Peyer's patch (tissue), 4 donors: ENCODE results near the gene PAQR6. TPM values are rescaled to one million over a fixed set of nuclear protein-coding genes. Genes with fewer than 3 reads are reported as not detected.

Source experiments
- DNase-seq, 3 donors: peaks; one replicate each; pipeline ENCODE4 v3.0.0-alpha.2; 2017 to 2019
- H3K27ac ChIP-seq, 4 donors: fragments of 200-600 bp; sonication (generic); one replicate each; pipeline ENCODE4 v1.5.1; 2016 to 2019
- H3K27me3 ChIP-seq, 2 donors: fragments of 200-600 bp; sonication (generic); one replicate each; pipeline ENCODE4 v1.5.1; 2019
- H3K36me3 ChIP-seq, 3 donors: fragments of 200-600 bp; sonication (generic); one replicate each; pipeline ENCODE4 v1.5.1; 2016 to 2019
- H3K4me1 ChIP-seq, 4 donors: fragments of 200-600 bp; sonication (generic); one replicate each; pipeline ENCODE4 v1.5.1; 2016 to 2019
- H3K4me3 ChIP-seq, 4 donors: fragments of 200-600 bp; sonication (generic); 1 replicate in 3 of 4; 2 replicates in 1 of 4; pipeline ENCODE4 v1.5.1; 2016 to 2019; ENCODE audit warnings: mild to moderate bottlenecking in 1 of 4
- H3K9me3 ChIP-seq, 4 donors: fragments of 200-600 bp; sonication (generic); one replicate each; pipeline ENCODE4 v1.5.1; 2016 to 2019; ENCODE audit warnings: mild to moderate bottlenecking in 1 of 4
- CTCF ChIP-seq, 6 experiments: fragments of 450-650 bp in 4 of 6; fragments of 200-600 bp in 2 of 6; sonication (generic) in 1 of 6; IDR thresholded peaks; one replicate each; pipeline ENCODE4 v1.5.1; 2017 to 2019; ENCODE audit warnings: antibody characterized with exemption in 6 of 6, mild to moderate bottlenecking in 3 of 6, moderate library complexity in 1 of 6
- POLR2A ChIP-seq, 2 donors: fragments of 450-650 bp; IDR thresholded peaks; one replicate each; pipeline ENCODE4 v1.5.1; 2017; ENCODE audit warnings: antibody characterized with exemption in 2 of 2, mild to moderate bottlenecking in 2 of 2, moderate library complexity in 2 of 2
- total RNA-seq, 4 donors: library from RNA; depleted of rRNA; stranded (reverse); fragments of >200 nt; gene quantifications; one replicate each; pipeline ENCODE4 v1.1.0, GENCODE V29; 2016

Gene PAQR6
- total RNA-seq, 4 donors from 2014 or later = 0.70 to 7.4 (median 4.1) TPM

GRCh38 chr1:156214024-156214748 lies 33.7 kb downstream of the PAQR6 start:
- peaks cover 0 to 10% (median 5%) of the 10 kb centered on the region in 4 donors for H3K4me1 ChIP-seq
- DNase-seq = no peak
- H3K36me3 ChIP-seq = peaks cover 0 to 14% (median 0%) of the 10 kb centered on the region in 3 donors

GRCh38 chr1:156213644-156213966 lies 34.3 kb downstream of the PAQR6 start:
- TF ChIP-seq CTCF (IDR thresholded peaks at IDR 0.05) = no peak
- no peak for TF ChIP-seq POLR2A (IDR thresholded peaks at IDR 0.05)
- H3K4me1 ChIP-seq = peaks cover 0 to 10% (median 5%) of the 10 kb centered on the region in 4 donors

More at GRCh38 chr1:156214024-156214748, 33.7 kb downstream of the PAQR6 start:
- Histone ChIP-seq H3K27ac (peak overlapping the region in 2 of 4 donors; percentile 91 to 95), H3K9me3 (no peaks in the 10 kb centered on the region), H3K4me3 (peak overlapping the region in 2 of 4 donors; percentile 69 to 70), H3K27me3 (no peaks in the 10 kb centered on the region)
- TF ChIP-seq POLR2A (IDR thresholded peaks at IDR 0.05) (no peak), CTCF (IDR thresholded peaks at IDR 0.05) (no peak)

GRCh38 chr1:156212833-156213643 lies 34.8 kb downstream of the PAQR6 start, which contains the start of gene PMF1:
Gene PMF1 (plus strand): TSS chr1:156213007. CDS start chr1:156213016, 9 bp downstream.
- peaks cover 0 to 26% (median 0%) of the 10 kb centered on the region in 3 donors for H3K36me3 ChIP-seq
- DNase-seq = peak; percentile 97 to 99 (median 98)
- H3K27me3 ChIP-seq = no peaks in the 10 kb centered on the region
- H3K9me3 ChIP-seq = no peaks in the 10 kb centered on the region
- H3K27ac ChIP-seq = peak within 1 kb of the TSS; percentile 90 to 95 (median 91)
- TF ChIP-seq POLR2A (IDR thresholded peaks at IDR 0.05) (peak; percentile 30 to 74), CTCF (IDR thresholded peaks at IDR 0.05) (peak in 1 of 6 experiments; percentile 30)
- peak within 1 kb of the TSS; percentile 66 to 73 (median 70) for H3K4me3 ChIP-seq
- H3K4me1 ChIP-seq = peaks cover 0 to 10% (median 5%) of the 10 kb centered on the region in 4 donors

More at GRCh38 chr1:156213644-156213966, 34.3 kb downstream of the PAQR6 start:
- Histone ChIP-seq H3K9me3 (no peaks in the 10 kb centered on the region), H3K4me3 (peak overlapping the region; percentile 66 to 73 (median 70)), H3K27me3 (no peaks in the 10 kb centered on the region), H3K36me3 (peaks cover 0 to 20% (median 0%) of the 10 kb centered on the region in 3 donors), H3K27ac (peak overlapping the region; percentile 90 to 95 (median 91))
- no peak for DNase-seq

- H3K27me3 ChIP-seq = no peaks in the 10 kb centered on the region
- H3K9me3 ChIP-seq = no peaks in the 10 kb centered on the region
- H3K36me3 ChIP-seq = peaks cover 0 to 35% (median 0%) of the 10 kb centered on the region in 3 donors
Measured at GRCh38 chr1:156212130-156212529, 35.7 kb downstream of the PAQR6 start.

More at GRCh38 chr1:156212130-156212529, 35.7 kb downstream of the PAQR6 start:
- DNase-seq = no peak
- peaks cover 0 to 10% (median 5%) of the 10 kb centered on the region in 4 donors for H3K4me1 ChIP-seq
- TF ChIP-seq POLR2A (IDR thresholded peaks at IDR 0.05) (no peak), CTCF (IDR thresholded peaks at IDR 0.05) (no peak)
- peak overlapping the region; percentile 90 to 95 (median 91) for H3K27ac ChIP-seq
- peak overlapping the region in 1 of 4 donors; percentile 69 for H3K4me3 ChIP-seq
